Endometrial microvascular endothelial cells (primary cell): ENCODE results near the gene KBTBD12. TPM values are rescaled to one million over a fixed set of nuclear protein-coding genes. Genes with fewer than 3 reads are reported as not detected.

Source experiments
- in situ Hi-C: cut with HindIII; loops from 2 replicates; pipeline ENCODE4 v1.10.0; 2017; ENCODE audit warnings: low sequenced_read_pairs, low pct_unique_long_range_greater_than_20kb; ENCODE audit errors: inconsistent ontology term
- total RNA-seq: library from RNA; depleted of rRNA; stranded (reverse); fragments of >200 nt; gene quantifications from one replicate; pipeline ENCODE4 v1.2.3, GENCODE V29; 2015; ENCODE audit errors: inconsistent ontology term

The KBTBD12 gene
- total RNA-seq, 1 donor from 2014 or later: not detected

DNA sequence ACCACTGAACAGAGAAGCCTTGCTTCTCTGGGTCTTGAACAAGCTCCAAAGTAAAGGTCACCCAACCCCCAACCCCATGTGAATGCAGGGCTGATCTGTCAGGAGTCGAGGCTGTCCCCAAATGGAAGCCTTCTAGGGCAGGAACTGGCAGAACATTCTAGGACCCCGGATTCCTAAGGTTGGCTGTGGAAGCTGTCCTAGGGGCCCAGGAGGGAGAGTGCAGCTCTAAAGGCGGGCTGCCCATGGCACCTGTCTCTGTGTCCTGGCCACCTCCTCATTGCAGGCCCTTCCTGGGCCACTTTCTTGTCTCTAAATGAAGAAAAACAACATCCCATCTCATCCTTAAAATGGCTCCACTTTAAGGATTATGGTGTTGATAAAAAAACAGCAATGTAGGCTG lies 83.6 kb downstream of the KBTBD12 start:
- in situ Hi-C loops: no loop called here

DNA sequence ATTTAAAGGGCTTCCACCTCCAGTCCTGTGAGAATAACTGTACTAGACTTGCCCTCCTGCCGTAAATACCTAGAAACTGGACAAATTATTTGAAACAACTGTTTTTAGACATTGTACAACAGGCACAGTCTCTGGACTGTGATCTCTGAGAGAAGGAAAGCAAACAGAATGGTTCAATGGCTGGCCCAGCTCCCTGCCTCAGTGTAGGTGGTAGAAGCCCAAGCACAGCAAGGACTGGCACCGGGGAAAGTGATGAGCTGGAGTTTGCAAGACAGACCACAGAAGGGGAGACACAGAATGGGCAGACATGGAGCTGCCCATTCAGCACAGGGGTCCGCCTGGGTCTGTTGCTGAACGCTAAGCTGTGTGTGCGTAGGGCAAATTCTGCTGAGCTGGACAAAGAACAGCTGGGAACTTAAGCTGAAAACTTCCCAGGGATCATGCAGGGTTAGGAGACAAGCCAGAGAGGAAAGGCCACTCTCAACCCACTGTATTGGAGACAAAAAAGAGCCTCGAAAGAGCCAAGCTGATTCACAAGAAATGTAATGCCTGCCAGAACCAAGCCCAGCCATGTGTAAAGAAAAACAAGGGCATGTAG lies 84.6 kb downstream of the KBTBD12 start:
- in situ Hi-C loops: no loop called here

DNA sequence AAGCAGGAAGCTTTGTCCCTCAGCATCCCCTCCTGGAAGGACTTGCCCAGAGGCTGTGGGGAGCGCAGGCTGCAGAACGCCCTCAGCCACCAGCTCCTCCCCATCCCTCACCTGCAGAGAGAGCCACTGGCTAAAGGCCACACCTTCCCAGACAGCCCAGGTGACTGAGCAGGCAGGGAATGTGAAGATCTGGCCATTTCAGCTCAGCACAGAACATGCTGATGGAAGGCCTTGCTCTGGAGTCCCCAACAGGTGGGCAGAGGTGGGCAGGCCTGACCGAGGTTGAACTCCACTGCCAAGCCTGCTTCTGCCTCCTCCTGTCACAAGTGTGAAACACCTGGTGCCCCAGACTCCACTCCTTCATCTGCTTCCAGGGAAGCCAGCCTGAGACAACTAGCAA lies 86.5 kb downstream of the KBTBD12 start:
- in situ Hi-C loops: no loop called here

DNA sequence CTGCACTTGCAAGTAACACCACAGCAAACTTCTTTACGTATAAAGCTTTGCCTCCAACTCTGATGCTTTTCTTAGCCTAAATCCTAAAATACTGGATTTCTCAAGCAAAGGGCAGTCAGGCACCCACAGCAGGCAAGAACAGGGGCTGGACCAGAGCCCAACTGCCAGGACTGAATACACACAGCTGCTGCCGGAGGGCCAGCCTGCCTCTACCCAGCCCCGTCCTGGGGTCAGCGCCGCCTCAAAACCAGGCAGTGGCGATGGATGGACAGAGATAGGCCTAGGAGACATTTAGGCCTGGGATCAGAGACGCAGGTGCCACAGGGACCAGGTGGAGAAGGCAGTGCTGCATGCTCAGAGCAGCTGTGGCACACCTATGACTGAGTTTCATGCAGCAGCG lies 89.6 kb downstream of the KBTBD12 start:
- in situ Hi-C loops: no loop called here

DNA sequence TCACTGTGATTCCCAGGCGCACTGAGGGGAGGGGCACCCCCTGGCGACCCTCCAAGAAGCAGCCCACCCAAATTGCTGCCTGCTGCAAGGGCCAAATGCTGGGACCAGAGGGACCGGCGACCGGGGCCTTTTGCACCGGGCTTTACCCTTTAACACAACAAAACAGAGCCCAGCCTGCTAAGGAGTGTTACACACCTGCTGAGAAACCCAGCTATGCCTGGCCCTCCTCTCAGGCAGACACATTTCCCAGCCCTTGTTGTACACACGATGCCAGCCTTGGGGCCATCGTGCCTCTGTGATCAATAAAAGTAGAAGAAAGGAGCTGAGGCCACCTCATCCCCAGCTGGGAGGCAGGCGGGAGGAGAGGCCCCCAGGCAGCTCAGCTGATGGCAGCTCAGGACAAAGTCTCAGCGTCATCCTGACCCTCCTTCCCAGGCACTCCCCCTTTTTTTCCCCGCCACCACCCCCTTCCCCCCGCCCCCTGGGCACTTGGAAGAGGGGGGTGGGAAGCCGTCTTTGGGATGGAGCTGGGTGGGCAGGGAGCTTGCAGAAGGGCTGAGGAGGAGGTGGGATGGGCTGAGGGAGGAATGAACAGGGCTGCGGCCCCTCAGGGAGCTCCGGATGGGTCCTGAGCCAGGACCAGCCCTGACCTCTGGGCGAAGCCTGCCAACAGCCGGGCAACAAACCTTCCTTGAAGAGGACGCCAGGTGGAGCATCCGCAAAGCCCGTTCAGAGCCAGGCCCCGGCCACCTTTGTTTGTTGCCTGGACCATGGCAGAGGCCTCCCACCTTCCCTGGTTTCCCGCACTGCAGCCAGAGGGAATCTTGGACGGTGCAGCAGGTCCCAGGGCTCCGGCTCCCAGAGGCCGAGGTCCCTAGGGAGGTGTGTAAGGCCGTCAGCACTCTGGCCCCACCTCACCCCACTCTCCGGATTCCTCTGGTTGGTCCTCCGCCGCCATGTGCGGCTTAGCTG lies 91.3 kb downstream of the KBTBD12 start:
- in situ Hi-C loops: no loop called here

DNA sequence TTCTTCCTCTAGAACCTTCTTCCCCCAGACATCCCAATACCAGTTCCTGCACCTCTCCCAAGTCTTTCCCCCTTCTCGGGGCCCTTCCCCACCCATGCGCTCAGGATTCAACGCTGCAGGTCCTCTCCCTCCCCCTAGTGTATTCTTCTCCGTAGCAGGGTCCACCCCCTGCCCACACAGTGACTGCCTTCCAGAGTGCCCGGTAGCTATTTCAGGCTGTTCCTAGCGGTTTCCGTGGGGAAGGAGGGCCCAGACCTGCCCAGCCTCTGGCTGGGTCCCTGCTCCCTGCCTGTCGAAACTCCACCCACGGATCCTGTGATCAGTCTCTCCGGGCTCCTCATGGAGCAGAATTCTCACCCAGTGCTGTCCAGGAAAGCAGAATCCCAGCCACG lies 92.0 kb downstream of the KBTBD12 start:
- in situ Hi-C loops: no loop called here

DNA sequence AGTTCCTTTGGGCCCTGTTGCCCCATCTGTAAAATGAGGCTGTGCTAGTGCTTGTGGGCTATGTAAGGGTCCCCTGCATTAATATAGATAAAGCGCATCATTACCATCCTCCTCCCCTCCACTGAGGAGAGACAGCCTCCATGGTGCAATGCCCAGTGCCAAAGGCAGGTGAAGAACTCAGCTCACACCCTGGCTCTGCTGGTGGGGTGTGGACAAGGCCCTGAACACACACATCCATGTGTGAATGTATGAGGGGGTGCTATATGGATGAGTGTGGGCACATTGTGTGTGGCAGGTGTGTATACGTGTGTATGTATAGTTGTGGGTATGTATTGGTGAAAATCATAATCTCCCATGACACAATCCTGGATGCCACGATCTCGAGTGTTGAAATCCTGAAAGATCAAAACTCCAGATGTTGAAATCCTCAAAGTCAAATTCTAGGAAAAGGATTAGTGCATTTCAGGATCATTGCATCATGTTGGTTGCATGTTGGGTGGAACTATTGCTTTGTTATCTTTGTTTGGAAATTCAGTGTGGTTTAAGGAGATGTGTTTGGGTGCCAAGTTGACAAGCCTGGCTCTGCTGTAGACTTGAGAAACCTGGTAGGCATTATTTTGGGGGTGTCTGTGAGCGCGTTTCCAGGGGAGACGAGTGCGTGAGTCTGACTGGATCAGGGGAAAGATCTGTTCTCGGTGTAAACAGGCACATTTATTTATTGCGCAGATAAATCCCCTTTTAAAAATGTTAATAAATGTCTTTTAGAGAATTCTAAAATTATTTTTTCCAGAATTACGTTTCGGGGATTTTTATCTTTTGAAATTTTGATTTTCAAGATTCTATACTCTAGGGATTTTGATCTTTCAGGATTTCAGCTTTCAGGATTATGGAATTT lies 95.2 kb downstream of the KBTBD12 start:
- in situ Hi-C loops: no loop called here

DNA sequence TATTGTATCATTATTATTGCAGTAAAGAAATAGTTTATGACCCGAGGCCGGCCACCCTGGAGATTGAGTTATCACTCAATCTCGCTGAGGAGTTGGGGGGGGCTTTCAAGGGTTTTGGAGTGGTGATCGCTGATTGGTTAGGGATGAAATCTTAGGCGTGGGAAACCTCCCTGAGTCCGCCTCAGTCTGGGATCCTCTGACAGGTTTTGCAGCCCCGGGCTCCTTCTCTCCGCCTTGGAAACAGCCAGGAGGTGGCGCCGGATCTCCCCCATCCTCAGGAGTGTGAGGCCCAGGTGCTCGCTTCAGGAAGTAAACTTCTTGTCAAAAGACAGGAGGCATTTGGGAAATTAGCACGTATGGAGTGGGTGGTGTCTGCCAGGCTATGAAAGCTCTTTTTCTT lies 96.1 kb downstream of the KBTBD12 start:
- in situ Hi-C loops: no loop called here

DNA sequence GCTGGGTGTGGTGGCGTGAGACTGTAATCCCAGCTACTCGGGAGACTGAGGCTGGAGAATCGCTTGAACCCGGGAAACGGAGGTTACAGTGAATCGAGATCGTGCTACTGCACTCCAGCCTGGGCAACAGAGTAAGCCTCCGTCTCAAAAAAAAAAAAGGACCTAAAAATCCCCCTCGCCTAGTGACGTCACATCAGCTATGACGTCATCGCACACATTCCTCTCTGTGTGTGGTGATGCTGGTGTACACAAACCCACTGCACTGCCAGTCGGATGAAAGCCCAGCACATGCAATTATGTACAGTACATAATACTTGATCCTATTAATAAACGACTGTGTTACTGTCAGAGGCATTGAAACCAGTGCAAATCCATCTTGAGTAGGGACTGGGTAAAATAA lies 97.0 kb downstream of the KBTBD12 start:
- in situ Hi-C loops: no loop called here

DNA sequence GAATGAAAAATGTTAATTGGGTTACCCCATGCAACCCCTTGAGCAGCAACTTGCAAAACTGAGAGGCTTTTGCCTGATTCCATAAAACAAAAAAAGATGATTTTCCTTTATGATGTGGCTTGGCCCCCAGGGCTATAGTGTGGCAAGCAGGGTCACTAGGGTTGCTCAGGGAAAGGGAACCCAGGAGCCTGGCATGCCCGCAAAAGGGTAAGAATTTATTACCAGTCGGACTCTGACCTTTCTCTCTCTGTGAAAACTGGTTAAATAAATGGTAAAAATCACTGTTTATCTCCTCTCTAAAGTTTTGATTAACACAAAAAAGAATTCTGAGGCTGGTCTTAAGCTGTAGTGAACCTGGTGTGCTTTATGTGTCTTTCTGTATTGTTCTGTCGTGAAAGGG lies 99.5 kb downstream of the KBTBD12 start:
- in situ Hi-C loops: no loop called here

DNA sequence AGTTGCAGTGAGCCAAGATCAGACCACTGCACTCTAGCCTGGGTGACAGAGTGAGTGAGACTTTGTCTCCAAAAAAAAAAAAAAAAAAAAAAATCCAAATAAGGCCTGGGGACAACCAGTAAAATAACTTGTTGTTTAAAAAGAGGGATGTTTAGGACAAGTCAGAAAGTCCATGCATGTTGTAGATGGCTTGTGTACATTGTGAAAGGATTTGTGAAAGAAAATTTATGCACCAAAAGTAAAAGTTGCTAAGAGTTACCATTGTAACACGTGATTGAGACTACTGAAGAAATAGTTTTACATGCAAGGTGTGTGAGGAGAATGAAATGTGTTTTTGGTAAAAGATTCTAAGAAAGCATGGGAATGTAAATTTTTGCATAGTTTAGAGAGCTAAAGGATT lies 101.5 kb downstream of the KBTBD12 start:
- in situ Hi-C loops: no loop called here

DNA sequence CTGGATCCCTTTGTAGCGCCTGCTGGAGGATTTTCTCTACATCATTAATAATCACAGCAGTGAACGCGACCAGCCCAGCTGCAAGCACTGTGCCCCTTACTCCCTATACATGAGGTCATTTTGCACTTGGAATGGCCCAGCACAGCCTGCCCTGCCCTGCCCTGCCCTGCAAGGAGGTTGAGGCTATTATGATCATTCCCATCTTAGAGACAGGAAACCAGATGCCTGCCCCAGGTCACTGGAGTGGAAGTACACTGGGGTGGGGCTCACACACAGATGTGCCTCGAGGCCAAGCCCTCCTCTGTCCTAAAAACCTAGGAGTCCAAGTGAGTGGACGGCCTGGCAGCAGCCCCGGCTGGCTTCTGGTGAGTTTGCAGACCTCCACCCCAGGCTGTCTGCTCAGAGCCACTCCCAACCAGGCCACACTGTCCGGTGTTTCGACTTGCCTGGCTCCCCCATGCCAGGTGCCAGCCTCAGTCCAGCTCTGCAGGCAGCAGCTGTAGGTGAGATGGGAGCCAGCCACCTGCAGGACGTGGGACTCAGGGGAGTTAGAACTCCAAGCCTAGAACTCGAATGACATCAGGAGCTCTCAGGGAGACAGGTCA lies 106.8 kb downstream of the KBTBD12 start:
- in situ Hi-C loops: no loop called here

DNA sequence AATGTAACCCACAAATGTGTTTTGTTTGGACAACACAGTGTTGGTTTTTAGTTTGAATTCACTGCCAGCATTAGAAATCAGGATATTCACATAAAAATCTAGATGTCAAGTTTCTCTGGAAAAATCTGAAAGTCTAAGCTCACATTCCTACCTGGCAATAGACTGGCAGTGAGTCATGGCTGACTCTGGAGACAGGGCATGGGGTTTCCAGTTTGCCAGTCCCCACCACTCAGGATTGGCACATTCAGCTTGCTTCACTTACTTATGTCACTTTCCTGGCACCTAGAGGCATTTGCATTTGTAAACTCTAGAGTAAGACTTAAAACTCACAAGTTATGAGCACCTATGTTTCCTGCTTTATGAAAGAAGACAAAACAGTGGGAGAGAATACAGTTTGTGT lies 118.1 kb downstream of the KBTBD12 start:
- in situ Hi-C loops: no loop called here

DNA sequence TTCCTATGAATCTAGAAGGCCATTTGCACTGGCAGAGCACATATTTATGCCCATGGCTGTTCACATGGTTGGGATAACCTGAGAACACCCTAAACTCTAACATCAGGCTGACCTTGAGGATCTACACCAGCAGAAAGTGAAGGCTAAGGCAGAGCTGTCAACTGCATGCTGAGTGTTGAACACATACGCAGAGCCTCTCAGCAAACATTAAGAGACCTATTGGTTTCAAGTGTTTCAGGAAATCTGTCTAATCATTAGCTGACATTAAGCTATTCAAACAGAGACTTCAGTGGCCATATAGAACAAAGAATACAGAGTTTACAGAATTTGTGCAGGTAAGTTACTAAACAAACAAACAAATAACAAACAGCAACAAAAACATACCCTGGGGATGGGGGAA lies 121.1 kb downstream of the KBTBD12 start:
- in situ Hi-C loops: no loop called here

Other genes with a start within 250 kb of the KBTBD12 start
- 6.4 TPM for gene ABTB1, start 242.3 kb upstream of the KBTBD12 start, total RNA-seq
- gene MGLL, start 92.7 kb upstream of the KBTBD12 start, total RNA-seq: 138 TPM
- 311 TPM for gene SEC61A1, start 137.2 kb downstream of the KBTBD12 start, total RNA-seq
- 78.2 TPM for gene RUVBL1, start 208.6 kb downstream of the KBTBD12 start, total RNA-seq
- 21.7 TPM for gene EEFSEC, start 238.2 kb downstream of the KBTBD12 start, total RNA-seq